K562 (cell line): ENCODE measurements around the gene TAL1. TPM values are rescaled to one million over a fixed set of nuclear protein-coding genes. Genes with fewer than 3 reads are reported as not detected.
A peak's percentile ranks its signal among the peaks of the same experiment; 100 is the strongest.

Source experiments
- BRF1 ChIP-seq: IDR thresholded peaks from 3 replicates; pipeline ENCODE4 v1.6.1; 2011; ENCODE audit warnings: borderline replicate concordance, mild to moderate bottlenecking; ENCODE audit not compliant: insufficient read length; ENCODE audit errors: extremely low read depth
- CBFA2T2 ChIP-seq: fragments of 450-650 bp; conservative IDR thresholded peaks from 2 replicates; pipeline ENCODE4 v1.6.1; 2017; ENCODE audit warnings: mild to moderate bottlenecking
- CREB1 ChIP-seq, 2 experiments: sonication (generic) in 1 of 2; formaldehyde crosslinking in 1 of 2; IDR thresholded peaks; 2 replicates each; pipeline versions ENCODE4 v1.6.1 to v1.8.0; 2012 to 2022; ENCODE audit warnings: inconsistent platforms in 1 of 2, mild to moderate bottlenecking in 1 of 2, missing genetic modification reagents in 1 of 2, moderate library complexity in 1 of 2
- KDM1A ChIP-seq, 2 experiments: fragments of 450-650 bp; IDR thresholded peaks; 2 replicates each; pipeline ENCODE4 v1.6.1; 2016; ENCODE audit warnings: mild to moderate bottlenecking in 2 of 2
- MTA2 ChIP-seq: fragments of 450-650 bp; IDR thresholded peaks from 2 replicates; pipeline ENCODE4 v1.6.1; 2016; ENCODE audit warnings: low read depth
- NELFE ChIP-seq: IDR thresholded peaks from 2 replicates; pipeline ENCODE4 v1.6.1; 2011; ENCODE audit warnings: mild to moderate bottlenecking; ENCODE audit not compliant: insufficient read depth, insufficient read length
- RB1 ChIP-seq: fragments of 450-650 bp; IDR thresholded peaks from 2 replicates; pipeline ENCODE4 v1.6.1; 2017; ENCODE audit warnings: low read depth, mild to moderate bottlenecking
- SMAD3 ChIP-seq: fragments of 450-650 bp; formaldehyde crosslinking; conservative IDR thresholded peaks from 2 replicates; pipeline ENCODE4 v1.4.0; 2020; ENCODE audit warnings: mild to moderate bottlenecking
- SRSF9 ChIP-seq: fragments of 200-400 bp; formaldehyde crosslinking; IDR thresholded peaks from 2 replicates; pipeline ENCODE4 v1.6.1; 2017; ENCODE audit warnings: low read depth, low read length, borderline replicate concordance
- STAG1 ChIP-seq: sonication (generic); formaldehyde crosslinking; IDR thresholded peaks from 2 replicates; pipeline ENCODE4 v1.5.0; 2020; ENCODE audit warnings: missing genetic modification reagents, borderline replicate concordance
- TFAM ChIP-seq: fragments of 250-450 bp; sonication (Bioruptor Pico); conservative IDR thresholded peaks from 2 replicates; pipeline ENCODE4 v1.5.0; 2021; ENCODE audit warnings: mild to moderate bottlenecking, moderate library complexity
- ZNF41 ChIP-seq: fragments of 250-450 bp; sonication (Bioruptor Pico); conservative IDR thresholded peaks from 2 replicates; pipeline ENCODE4 v1.4.0; 2020; ENCODE audit warnings: mild to moderate bottlenecking
- ZNF707 ChIP-seq: fragments of 250-450 bp; sonication (Bioruptor Pico); conservative IDR thresholded peaks from 2 replicates; pipeline ENCODE4 v1.8.0; 2022; ENCODE audit warnings: inconsistent platforms, mild to moderate bottlenecking, moderate library complexity
- polyA plus RNA-seq, 8 experiments: library from polyadenylated mRNA; depleted of rRNA in 4 of 8; stranded (reverse) in 5 of 8; unstranded in 3 of 8; fragments of >200 nt; fragmentation: Nextera tagmentation in 2 of 8; fragmentation: Illumina TruSeq in 1 of 8; extraction: Ambion mirVana in 2 of 8; extraction: Trizol in 1 of 8; gene quantifications; 2 replicates each; pipeline versions ENCODE4 v1.2.1 to v1.2.3, GENCODE V29; 2011 to 2014; ENCODE audit warnings: inconsistent platforms in 1 of 8, missing spikeins in 1 of 8
- total RNA-seq, 7 experiments: library from RNA; depleted of rRNA in 6 of 7; stranded (reverse); fragments of >200 nt in 6 of 7; fragmentation: Illumina TruSeq in 2 of 7; extraction: Trizol in 2 of 7; gene quantifications; 2 replicates each; pipeline versions ENCODE4 v1.2.1 to v1.2.3, GENCODE V29; 2011 to 2021; ENCODE audit warnings: low replicate concordance in 1 of 7
- TF ChIP-seq, protein P1 (sequence below): fragments of 250-450 bp; sonication (Bioruptor Pico); IDR thresholded peaks from 2 replicates; pipeline ENCODE4 v1.8.0; 2022; ENCODE audit warnings: moderate library complexity, mild to moderate bottlenecking, inconsistent platforms
- TF ChIP-seq, protein P2 (sequence below): sonication (generic); formaldehyde crosslinking; IDR thresholded peaks from 2 replicates; pipeline ENCODE4 v1.8.1; 2022; ENCODE audit warnings: missing genetic modification reagents
- TF ChIP-seq, protein P3 (sequence below): fragments of 250-450 bp; sonication (Bioruptor Pico); IDR thresholded peaks from 2 replicates; pipeline ENCODE4 v1.5.0; 2020; ENCODE audit warnings: mild to moderate bottlenecking
- TF ChIP-seq, protein P4 (sequence below): fragments of 450-650 bp; conservative IDR thresholded peaks from 2 replicates; pipeline ENCODE4 v1.6.1; 2016; ENCODE audit warnings: missing genetic modification characterization, low read depth, mild to moderate bottlenecking, control low read depth, missing compliant biosample characterization
- TF ChIP-seq, protein P5 (sequence below), 3 experiments: fragments of 200-800 bp in 1 of 3; fragments of 250-450 bp in 1 of 3; fragments of 450-650 bp in 1 of 3; sonication (Bioruptor Pico) in 1 of 3; sonication (Bioruptor generic) in 1 of 3; formaldehyde crosslinking in 1 of 3; IDR thresholded peaks; 2 replicates each; pipeline versions ENCODE4 v1.6.1 to v1.8.0; 2016 to 2022; ENCODE audit warnings: mild to moderate bottlenecking in 2 of 3, missing genetic modification characterization in 2 of 3, missing compliant biosample characterization in 1 of 3, moderate library complexity in 1 of 3

The TAL1 gene
- total and polyA plus RNA-seq, 9 of the 15 experiments (the other 6 are each of a cell fraction or from before 2014, with no cell fraction given), result 18.5 to 106 (median 59.7) TPM

DNA sequence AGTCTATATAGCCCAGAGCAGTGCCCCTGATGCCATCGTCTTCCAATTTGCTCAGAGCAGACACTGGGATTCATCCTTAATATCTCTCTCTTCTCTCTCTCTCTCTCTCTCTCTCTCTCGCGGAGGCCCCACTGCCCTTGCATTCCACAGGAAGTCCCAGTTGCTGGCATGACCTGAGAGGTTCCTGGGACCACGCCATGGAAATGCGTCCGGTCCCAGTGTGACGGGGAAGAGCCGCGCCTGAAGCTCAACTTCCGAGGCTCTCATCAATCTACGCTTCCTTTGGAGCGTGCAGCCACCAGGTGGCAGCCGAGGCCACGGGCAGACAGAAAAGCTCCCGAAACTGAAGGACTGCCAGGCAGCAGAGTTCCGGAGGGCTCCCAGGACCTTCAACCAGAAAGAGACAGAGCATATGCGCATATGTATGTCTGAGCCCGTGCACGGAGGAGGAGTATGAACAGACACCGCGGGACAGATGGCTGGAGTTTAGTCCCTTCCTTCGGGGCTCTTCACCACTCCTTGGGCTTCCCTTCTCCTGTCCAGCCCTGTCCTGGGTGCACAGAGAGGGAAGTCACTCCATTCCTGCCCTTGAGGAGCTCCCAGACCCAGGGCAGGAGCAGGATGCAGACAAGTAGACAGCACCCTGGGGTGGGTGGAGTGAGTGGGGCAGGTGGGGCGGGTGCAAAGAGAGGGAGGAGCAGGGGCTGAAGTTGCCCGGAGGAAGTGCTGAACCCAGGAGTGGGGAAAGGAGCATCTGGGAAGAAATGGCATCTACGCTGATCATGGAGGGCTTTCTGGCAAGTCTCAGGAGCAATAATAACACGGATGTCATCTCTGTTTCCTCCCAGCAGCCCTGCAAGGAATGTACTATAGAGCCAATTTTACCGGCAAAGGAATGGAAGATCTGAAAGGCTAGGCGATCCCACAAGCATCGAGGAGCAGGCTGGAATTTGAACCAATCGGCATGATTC is 52.7 kb downstream of the TAL1 start (continued):
- TF ChIP-seq, protein P1, sequence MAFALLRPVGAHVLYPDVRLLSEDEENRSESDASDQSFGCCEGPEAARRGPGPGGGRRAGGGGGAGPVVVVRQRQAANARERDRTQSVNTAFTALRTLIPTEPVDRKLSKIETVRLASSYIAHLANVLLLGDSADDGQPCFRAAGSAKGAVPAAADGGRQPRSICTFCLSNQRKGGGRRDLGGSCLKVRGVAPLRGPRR, result no peak
- TF ChIP-seq NELFE (no peak), BRF1 (no peak), TFAM (CRISPR knock-in tag) (no peak), KDM1A (IDR thresholded peaks at IDR 0.05) (peak in 1 of 2 experiments; percentile 91; a peak in 2 of 4 replicates), CREB1 (IDR thresholded peaks at IDR 0.05) (peak; percentile 99), CREB1 (CRISPR knock-in tag; IDR thresholded peaks at IDR 0.05) (peak; percentile 98), SMAD3 (no peak), ZNF41 (CRISPR knock-in tag) (no peak), CBFA2T2 (no peak), MTA2 (no peak), SRSF9 (no peak), STAG1 (CRISPR knock-in tag) (peak; percentile 90), RB1 (peak; percentile 95), ZNF707 (CRISPR knock-in tag) (no peak)
- TF ChIP-seq, protein P2, sequence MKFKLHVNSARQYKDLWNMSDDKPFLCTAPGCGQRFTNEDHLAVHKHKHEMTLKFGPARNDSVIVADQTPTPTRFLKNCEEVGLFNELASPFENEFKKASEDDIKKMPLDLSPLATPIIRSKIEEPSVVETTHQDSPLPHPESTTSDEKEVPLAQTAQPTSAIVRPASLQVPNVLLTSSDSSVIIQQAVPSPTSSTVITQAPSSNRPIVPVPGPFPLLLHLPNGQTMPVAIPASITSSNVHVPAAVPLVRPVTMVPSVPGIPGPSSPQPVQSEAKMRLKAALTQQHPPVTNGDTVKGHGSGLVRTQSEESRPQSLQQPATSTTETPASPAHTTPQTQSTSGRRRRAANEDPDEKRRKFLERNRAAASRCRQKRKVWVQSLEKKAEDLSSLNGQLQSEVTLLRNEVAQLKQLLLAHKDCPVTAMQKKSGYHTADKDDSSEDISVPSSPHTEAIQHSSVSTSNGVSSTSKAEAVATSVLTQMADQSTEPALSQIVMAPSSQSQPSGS, result no peak
- TF ChIP-seq, protein P3, sequence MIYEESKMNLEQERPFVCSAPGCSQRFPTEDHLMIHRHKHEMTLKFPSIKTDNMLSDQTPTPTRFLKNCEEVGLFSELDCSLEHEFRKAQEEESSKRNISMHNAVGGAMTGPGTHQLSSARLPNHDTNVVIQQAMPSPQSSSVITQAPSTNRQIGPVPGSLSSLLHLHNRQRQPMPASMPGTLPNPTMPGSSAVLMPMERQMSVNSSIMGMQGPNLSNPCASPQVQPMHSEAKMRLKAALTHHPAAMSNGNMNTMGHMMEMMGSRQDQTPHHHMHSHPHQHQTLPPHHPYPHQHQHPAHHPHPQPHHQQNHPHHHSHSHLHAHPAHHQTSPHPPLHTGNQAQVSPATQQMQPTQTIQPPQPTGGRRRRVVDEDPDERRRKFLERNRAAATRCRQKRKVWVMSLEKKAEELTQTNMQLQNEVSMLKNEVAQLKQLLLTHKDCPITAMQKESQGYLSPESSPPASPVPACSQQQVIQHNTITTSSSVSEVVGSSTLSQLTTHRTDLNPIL (CRISPR knock-in tag), result no peak
- TF ChIP-seq, protein P4, sequence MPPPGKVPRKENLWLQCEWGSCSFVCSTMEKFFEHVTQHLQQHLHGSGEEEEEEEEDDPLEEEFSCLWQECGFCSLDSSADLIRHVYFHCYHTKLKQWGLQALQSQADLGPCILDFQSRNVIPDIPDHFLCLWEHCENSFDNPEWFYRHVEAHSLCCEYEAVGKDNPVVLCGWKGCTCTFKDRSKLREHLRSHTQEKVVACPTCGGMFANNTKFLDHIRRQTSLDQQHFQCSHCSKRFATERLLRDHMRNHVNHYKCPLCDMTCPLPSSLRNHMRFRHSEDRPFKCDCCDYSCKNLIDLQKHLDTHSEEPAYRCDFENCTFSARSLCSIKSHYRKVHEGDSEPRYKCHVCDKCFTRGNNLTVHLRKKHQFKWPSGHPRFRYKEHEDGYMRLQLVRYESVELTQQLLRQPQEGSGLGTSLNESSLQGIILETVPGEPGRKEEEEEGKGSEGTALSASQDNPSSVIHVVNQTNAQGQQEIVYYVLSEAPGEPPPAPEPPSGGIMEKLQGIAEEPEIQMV (tag), result no peak
- TF ChIP-seq, protein P5, sequence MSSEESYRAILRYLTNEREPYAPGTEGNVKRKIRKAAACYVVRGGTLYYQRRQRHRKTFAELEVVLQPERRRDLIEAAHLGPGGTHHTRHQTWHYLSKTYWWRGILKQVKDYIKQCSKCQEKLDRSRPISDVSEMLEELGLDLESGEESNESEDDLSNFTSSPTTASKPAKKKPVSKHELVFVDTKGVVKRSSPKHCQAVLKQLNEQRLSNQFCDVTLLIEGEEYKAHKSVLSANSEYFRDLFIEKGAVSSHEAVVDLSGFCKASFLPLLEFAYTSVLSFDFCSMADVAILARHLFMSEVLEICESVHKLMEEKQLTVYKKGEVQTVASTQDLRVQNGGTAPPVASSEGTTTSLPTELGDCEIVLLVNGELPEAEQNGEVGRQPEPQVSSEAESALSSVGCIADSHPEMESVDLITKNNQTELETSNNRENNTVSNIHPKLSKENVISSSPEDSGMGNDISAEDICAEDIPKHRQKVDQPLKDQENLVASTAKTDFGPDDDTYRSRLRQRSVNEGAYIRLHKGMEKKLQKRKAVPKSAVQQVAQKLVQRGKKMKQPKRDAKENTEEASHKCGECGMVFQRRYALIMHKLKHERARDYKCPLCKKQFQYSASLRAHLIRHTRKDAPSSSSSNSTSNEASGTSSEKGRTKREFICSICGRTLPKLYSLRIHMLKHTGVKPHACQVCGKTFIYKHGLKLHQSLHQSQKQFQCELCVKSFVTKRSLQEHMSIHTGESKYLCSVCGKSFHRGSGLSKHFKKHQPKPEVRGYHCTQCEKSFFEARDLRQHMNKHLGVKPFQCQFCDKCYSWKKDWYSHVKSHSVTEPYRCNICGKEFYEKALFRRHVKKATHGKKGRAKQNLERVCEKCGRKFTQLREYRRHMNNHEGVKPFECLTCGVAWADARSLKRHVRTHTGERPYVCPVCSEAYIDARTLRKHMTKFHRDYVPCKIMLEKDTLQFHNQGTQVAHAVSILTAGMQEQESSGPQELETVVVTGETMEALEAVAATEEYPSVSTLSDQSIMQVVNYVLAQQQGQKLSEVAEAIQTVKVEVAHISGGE (CRISPR knock-in tag; IDR thresholded peaks at IDR 0.05), result peak in 1 of 3 experiments; percentile 83; a peak in 2 of 6 replicates
